ENCODE measurements around the gene AKR1A1. TPM values are rescaled to one million over a fixed set of nuclear protein-coding genes. Genes with fewer than 3 reads are reported as not detected.

Gene AKR1A1
- total RNA-seq, result 134 and 135 TPM in 2 replicates

GRCh38 chr1:45550401-45551351 lies at the start of gene AKR1A1:
Gene AKR1A1 (plus strand): TSS chr1:45550826. CDS start chr1:45561795, 10,969 bp downstream.

DNA sequence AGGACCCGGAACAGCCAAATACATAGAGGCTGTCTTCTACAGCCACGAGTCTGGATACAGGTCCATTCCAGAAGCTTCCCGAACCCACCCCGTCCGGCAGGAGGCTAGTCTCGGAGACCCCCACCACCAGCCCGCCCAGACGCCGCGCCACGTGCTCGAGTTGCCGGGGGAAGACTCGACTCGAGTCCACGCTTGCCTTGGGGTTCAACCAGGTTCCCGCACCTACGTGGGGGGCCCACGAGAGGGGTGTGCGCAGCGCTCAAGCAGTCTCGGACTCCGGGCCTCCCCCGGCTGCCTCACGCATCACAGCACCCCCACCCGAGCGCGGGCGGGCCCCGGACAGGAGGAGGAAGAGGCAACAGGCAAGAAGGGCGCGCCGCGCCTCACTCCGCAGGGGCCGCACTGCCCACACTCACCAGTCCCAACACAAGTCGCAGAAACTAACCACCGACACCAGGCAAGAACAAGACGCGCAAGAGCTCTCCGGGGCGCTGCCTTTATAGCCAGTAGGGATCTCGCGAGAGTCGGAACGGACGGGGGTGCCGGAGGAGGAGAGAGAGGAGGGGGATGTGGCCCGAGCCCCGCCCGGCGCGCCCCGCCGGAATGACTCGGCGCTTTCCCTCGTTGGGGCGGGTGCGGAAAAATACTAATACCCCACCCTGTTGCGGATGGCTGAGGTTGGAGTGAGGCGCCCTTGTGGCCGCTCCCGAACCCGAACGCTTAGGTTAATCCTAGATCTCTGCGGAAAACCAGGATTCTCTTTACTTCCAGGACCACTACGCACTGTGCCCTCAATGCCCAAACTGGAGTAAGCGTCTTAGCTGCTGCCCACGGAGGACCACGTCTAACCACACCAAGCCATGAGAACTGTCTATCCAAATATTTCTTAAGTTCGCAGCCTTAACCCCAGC lies 29.0 kb upstream of the AKR1A1 start, which contains the start of gene PRDX1:
Gene PRDX1, minus strand, starts transcription at position 472 of the 911 bp plus-strand sequence. CDS start 2,841 bp downstream, outside the sequence.

GRCh38 chr1:45583666-45584350 lies 33.2 kb downstream of the AKR1A1 start, which contains the start of gene NASP:
Gene NASP (plus strand): TSS chr1:45584041. CDS start chr1:45584147, 106 bp downstream.

Small RNAs within 50 kb of the gene (small RNA-seq; reads per million reads assigned to genes)
- not detected for gene AL355480.1
- gene AL355480.2, result not detected
- not detected for gene AL355480.3
- not detected for gene AL355480.4

Other genes starting within 250 kb of the AKR1A1 start
- 2.9 and 6.4 TPM in 2 replicates for gene HPDL, start 223.9 kb upstream of the AKR1A1 start, total RNA-seq
- 21.9 and 22.4 TPM in 2 replicates for gene TOE1, start 210.7 kb upstream of the AKR1A1 start, total RNA-seq
- 9.0 and 10.1 TPM in 2 replicates for gene MUTYH, start 210.4 kb upstream of the AKR1A1 start, total RNA-seq
- gene TESK2, start 59.7 kb upstream of the AKR1A1 start, total RNA-seq, result 2.2 and 2.3 TPM in 2 replicates
- gene CCDC163, start 50.8 kb upstream of the AKR1A1 start, total RNA-seq, result 1.1 and 1.3 TPM in 2 replicates
- 2.7 and 3.3 TPM in 2 replicates for gene MMACHC, start 50.5 kb upstream of the AKR1A1 start, total RNA-seq
- gene PRDX1, start 28.9 kb upstream of the AKR1A1 start, total RNA-seq, result 398 and 548 TPM in 2 replicates
- 53.9 and 59.7 TPM in 2 replicates for gene NASP, start 33.2 kb downstream of the AKR1A1 start, total RNA-seq
- 2.0 and 2.2 TPM in 2 replicates for gene CCDC17, start 73.2 kb downstream of the AKR1A1 start, total RNA-seq
- gene GPBP1L1, start 135.7 kb downstream of the AKR1A1 start, total RNA-seq, result 111 and 128 TPM in 2 replicates
- gene TMEM69, start 137.4 kb downstream of the AKR1A1 start, total RNA-seq, result 23.7 and 28.7 TPM in 2 replicates
- gene IPP, start 199.8 kb downstream of the AKR1A1 start, total RNA-seq, result 4.9 and 5.2 TPM in 2 replicates

Measured in vein endothelial cell (primary cell).